MM.1S (cell line): ENCODE results near the gene SORCS2.

ENCODE experiments used
- DNase-seq: peaks from one replicate; pipeline ENCODE4 v3.0.0-alpha.2; 2015
- H2AFZ ChIP-seq: fragments of 300-600 bp; sonication (generic); 2 replicates; pipeline ENCODE4 v1.6.0; 2016; ENCODE audit warnings: antibody characterized with exemption, low read length
- H3F3A ChIP-seq: fragments of 300-600 bp; sonication (generic); 2 replicates; pipeline ENCODE4 v1.6.1; 2016; ENCODE audit warnings: mild to moderate bottlenecking, antibody characterized with exemption, low read length, moderate library complexity, mixed read lengths; ENCODE audit not compliant: insufficient read depth
- H3K27ac ChIP-seq: fragments of 300-600 bp; sonication (generic); 2 replicates; pipeline ENCODE4 v1.5.1; 2016; ENCODE audit warnings: mild to moderate bottlenecking, low read length
- H3K27me3 ChIP-seq: fragments of 300-600 bp; sonication (generic); replicated peaks from 2 replicates; pipeline ENCODE4 v1.6.0; 2016; ENCODE audit warnings: low read length; ENCODE audit not compliant: insufficient read depth
- H3K36me3 ChIP-seq: fragments of 300-600 bp; sonication (generic); replicated peaks from 2 replicates; pipeline ENCODE4 v1.6.1; 2016; ENCODE audit warnings: mild to moderate bottlenecking, low read length, mixed read lengths; ENCODE audit not compliant: insufficient read depth
- H3K4me1 ChIP-seq: fragments of 300-600 bp; sonication (generic); 2 replicates; pipeline ENCODE4 v1.6.1; 2016; ENCODE audit warnings: low read length, mixed read lengths
- H3K4me2 ChIP-seq: fragments of 300-600 bp; sonication (generic); 2 replicates; pipeline ENCODE4 v1.6.0; 2016; ENCODE audit warnings: low read depth, low read length
- H3K4me3 ChIP-seq: fragments of 300-600 bp; sonication (generic); 2 replicates; pipeline ENCODE4 v1.5.1; 2016; ENCODE audit warnings: low read length, mixed read lengths
- H3K79me2 ChIP-seq: fragments of 300-600 bp; sonication (generic); 2 replicates; pipeline ENCODE4 v1.6.1; 2016; ENCODE audit warnings: mixed run types, low read length, mixed read lengths
- H3K9ac ChIP-seq: fragments of 300-600 bp; sonication (generic); 2 replicates; pipeline ENCODE4 v1.6.1; 2016; ENCODE audit warnings: low read length, mixed read lengths
- H3K9me2 ChIP-seq: fragments of 300-600 bp; sonication (generic); replicated peaks from 2 replicates; pipeline ENCODE4 v1.6.1; 2016; ENCODE audit warnings: mild to moderate bottlenecking, low read length, mixed read lengths; ENCODE audit not compliant: insufficient read depth
- H3K9me3 ChIP-seq: fragments of 300-600 bp; sonication (generic); replicated peaks from 2 replicates; pipeline ENCODE4 v1.6.1; 2016; ENCODE audit warnings: mild to moderate bottlenecking, low read length, mixed read lengths; ENCODE audit not compliant: insufficient read depth
- H4K20me1 ChIP-seq: fragments of 300-600 bp; sonication (generic); 2 replicates; pipeline ENCODE4 v1.6.1; 2016; ENCODE audit warnings: mild to moderate bottlenecking, low read length, moderate library complexity, mixed read lengths; ENCODE audit not compliant: insufficient read depth
- EZH2 ChIP-seq: fragments of 300-600 bp; sonication (generic); optimal IDR thresholded peaks from 2 replicates; pipeline ENCODE3; 2017; ENCODE audit warnings: low read depth, mild to moderate bottlenecking, antibody characterized with exemption, low read length, mixed read lengths
- EZH2phosphoT487 ChIP-seq: fragments of 300-600 bp; sonication (generic); IDR thresholded peaks from 2 replicates; pipeline ENCODE4 v1.6.1; 2018; ENCODE audit warnings: antibody characterized with exemption, low read length
- TF ChIP-seq, protein P1 (sequence below): fragments of 300-600 bp; sonication (generic); IDR thresholded peaks from 2 replicates; pipeline ENCODE4 v1.5.1; 2016; ENCODE audit warnings: antibody characterized with exemption, low read length, mixed read lengths

SORCS2 gene

DNA sequence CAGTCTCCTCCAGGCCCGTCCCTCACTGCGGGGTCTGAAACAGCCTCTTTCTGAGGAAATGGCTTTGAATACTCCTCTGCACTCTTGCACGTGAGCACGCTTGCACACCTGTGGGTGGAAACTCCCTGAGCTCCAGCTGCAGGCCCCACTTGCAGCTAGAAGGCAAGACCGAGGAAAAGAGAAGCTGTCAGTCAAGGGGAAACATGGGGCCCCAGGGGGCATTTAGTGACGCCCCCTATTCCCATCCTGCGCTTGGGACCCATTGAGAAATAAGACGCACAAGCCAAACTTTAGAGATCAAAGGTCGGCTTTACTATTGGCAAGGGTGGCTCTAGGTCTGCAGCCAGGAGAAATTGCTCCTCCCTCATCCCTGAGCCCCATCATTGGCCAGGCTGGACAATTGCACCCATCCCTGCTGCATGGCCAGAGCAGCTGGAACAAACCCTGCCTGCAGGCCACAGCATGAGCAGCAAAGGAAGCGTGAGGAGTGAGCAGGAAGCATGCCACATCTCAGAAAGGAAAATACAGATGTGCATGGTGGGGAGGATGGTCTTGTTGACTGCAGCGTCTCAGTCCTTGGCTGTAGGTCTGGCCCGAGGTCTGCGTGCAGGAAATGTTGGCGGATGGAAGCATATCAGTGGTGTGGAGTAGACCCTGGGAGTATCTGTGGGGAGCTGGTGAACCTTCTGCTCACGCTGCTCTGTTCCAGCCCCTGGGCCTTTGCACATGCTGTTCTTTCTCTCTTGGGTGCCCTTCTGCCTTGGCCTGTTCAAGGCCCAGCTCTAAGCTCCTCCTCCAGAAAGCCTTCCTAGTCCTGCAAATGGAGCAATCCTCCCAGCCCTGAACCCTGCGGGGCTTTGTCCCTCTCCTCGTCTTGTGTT, 148.5 kb downstream of the SORCS2 start:
- H3K27me3 ChIP-seq, result peaks cover 88% of the 10 kb centered on the region
- H3F3A ChIP-seq, result no peaks in the 10 kb centered on the region
- no peak overlapping the region for H3K4me3 ChIP-seq
- no peak for DNase-seq
- no peaks in the 10 kb centered on the region for H3K36me3 ChIP-seq
- H3K27ac ChIP-seq, result no peak overlapping the region
- H3K9ac ChIP-seq, result no peak overlapping the region
- no peaks in the 10 kb centered on the region for H3K9me2 ChIP-seq
- no peak overlapping the region for H3K4me2 ChIP-seq
- H3K79me2 ChIP-seq, result no peaks in the 10 kb centered on the region
- H4K20me1 ChIP-seq, result no peaks in the 10 kb centered on the region
- H2AFZ ChIP-seq, result no peak overlapping the region
- TF ChIP-seq, protein P1, sequence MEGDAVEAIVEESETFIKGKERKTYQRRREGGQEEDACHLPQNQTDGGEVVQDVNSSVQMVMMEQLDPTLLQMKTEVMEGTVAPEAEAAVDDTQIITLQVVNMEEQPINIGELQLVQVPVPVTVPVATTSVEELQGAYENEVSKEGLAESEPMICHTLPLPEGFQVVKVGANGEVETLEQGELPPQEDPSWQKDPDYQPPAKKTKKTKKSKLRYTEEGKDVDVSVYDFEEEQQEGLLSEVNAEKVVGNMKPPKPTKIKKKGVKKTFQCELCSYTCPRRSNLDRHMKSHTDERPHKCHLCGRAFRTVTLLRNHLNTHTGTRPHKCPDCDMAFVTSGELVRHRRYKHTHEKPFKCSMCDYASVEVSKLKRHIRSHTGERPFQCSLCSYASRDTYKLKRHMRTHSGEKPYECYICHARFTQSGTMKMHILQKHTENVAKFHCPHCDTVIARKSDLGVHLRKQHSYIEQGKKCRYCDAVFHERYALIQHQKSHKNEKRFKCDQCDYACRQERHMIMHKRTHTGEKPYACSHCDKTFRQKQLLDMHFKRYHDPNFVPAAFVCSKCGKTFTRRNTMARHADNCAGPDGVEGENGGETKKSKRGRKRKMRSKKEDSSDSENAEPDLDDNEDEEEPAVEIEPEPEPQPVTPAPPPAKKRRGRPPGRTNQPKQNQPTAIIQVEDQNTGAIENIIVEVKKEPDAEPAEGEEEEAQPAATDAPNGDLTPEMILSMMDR, result no peak
- TF ChIP-seq EZH2phosphoT487 (no peak), EZH2 (no peak)
- H3K4me1 ChIP-seq, result no peaks in the 10 kb centered on the region
- no peaks in the 10 kb centered on the region for H3K9me3 ChIP-seq

DNA sequence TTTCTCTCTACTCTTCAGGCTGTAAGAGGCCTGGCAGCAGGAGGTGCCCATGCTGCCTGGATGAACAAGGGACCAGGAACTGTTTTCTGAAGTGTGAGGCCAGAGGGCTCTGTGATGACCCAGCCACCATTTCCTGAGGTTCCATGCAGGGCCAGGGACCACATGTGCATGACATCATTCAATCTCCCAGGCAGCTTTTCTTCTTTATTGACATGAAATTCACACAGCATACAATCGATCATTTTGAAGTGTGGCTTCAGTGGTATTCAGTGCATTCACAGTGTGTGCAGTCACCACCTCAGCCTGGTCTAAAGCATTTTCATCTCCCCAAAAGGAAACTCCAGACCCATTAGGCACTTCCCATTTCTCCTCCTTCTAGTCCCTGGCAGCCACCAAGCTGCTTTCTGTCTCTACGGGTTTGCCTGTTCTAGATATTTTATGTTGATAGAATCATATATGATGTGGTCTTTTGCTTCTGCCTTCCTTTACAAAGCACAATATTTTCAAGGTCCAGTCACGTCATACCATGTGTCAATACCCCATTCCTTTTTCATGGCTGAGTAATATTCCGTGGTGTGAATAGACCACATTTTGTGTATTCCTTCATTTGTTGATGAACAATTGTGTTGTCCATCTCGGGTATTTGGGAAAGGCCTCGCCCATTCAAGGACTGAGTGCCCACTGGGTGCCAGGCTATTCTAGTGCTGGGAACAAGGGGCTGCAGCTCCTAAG, 149.3 kb downstream of the SORCS2 start:
- Histone ChIP-seq H3K4me3 (no peak overlapping the region), H3K9me3 (no peaks in the 10 kb centered on the region), H3K4me2 (no peak overlapping the region), H3K9ac (no peak overlapping the region), H3K36me3 (no peaks in the 10 kb centered on the region), H3K79me2 (no peaks in the 10 kb centered on the region), H3K27me3 (peaks cover 90% of the 10 kb centered on the region), H3F3A (no peaks in the 10 kb centered on the region), H2AFZ (no peak overlapping the region), H4K20me1 (no peaks in the 10 kb centered on the region), H3K9me2 (no peaks in the 10 kb centered on the region), H3K27ac (no peak overlapping the region), H3K4me1 (no peaks in the 10 kb centered on the region)
- no peak for DNase-seq
- TF ChIP-seq, protein P1, result no peak
- no peak for TF ChIP-seq EZH2phosphoT487
- no peak for TF ChIP-seq EZH2

DNA sequence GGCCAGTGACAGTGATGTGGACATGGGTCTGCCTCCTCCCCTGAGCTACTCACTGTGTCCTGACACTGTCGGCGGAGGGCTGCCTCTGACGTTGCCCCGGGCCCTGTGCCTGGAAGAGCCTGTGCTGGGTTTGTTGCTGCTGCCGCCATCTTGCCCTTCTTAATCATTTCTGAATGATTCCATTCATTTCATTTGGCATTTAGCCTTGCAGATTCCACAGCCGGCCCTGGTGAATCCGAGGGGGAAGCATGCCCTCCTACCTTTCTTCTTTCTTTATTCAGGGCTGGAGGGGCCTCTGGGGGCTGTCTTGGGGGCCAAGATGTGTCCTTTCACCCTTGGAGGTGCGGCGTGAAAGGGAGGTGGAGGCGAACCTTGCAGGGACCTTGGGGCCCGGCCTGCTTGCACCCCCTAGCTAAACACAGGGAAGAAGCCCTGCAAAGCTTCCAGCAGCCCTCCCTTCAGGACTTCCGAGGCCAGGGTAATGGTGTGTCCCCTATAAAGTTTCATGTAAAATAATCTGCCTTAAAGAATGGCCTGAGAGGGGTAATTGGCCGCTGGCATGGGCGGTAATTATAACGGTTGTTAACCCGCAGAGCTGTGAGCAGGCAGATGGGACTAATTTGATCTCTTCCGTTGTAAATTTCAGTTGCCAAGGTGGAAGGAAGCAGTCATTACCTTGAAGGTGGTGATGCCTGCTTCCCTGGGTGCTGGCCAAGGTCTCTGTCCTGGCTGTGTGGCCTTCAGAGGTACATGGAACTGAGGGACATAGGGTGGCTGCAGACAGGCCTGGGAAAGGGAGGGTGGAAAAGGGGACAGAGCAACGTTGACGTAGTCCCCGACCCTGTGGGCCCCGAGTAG, 150.1 kb downstream of the SORCS2 start:
- Histone ChIP-seq H3K9ac (no peak overlapping the region), H3K4me1 (no peaks in the 10 kb centered on the region), H2AFZ (no peak overlapping the region), H3K27me3 (peaks cover 90% of the 10 kb centered on the region), H3K9me3 (no peaks in the 10 kb centered on the region), H3K9me2 (no peaks in the 10 kb centered on the region), H3F3A (no peaks in the 10 kb centered on the region), H3K4me3 (no peak overlapping the region), H4K20me1 (no peaks in the 10 kb centered on the region), H3K79me2 (no peaks in the 10 kb centered on the region), H3K4me2 (no peak overlapping the region), H3K36me3 (no peaks in the 10 kb centered on the region), H3K27ac (no peak overlapping the region)
- no peak for DNase-seq
- TF ChIP-seq EZH2phosphoT487 (no peak), EZH2 (no peak)
- TF ChIP-seq, protein P1, result no peak
